Measurements from ENCODE around the gene FBXO41. TPM values are rescaled to one million over a fixed set of nuclear protein-coding genes. Genes with fewer than 3 reads are reported as not detected.

Gene FBXO41
- total and polyA plus RNA-seq, 10 of the 15 experiments (the other 5 are each of a cell fraction or from before 2014, with no cell fraction given): 1.9 to 38.9 (median 11.3) TPM

DNA sequence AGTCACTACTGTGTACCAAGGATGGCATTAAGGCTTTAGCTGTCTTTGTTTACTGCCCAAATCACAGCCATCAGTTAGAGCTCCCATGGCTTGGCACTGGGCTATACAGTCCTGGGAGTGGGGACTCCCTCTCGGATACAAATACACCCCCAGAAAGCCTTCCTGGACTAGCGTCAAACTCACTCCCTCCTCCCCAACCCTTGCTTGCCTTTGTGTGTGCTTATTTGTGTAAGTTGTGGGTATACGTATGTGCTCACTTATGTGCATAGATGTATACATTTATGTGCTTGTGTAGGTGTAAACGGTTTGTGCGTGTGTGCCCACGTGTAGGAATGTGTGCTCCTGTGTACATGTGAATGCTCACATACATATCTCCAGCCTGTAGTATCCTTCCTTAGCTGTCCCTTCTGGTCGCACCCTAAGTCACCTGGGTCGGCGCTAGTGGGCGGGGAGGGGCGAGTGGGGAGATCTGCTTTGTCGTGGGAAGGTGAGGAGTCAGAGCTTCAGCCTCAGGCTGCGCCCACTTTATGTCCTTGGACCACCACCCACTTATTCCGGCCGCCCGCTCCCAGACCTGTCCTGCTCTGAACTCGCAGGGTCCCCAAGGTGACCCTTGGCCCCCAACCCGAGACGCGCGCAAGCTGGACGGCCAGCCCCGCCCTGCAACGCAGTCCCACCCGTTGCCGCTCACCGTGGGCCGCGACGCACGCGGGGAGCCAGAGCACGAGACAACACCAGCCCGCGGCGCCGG, 51.7 kb downstream of the FBXO41 start (continued):
- TF ChIP-seq, protein P1, sequence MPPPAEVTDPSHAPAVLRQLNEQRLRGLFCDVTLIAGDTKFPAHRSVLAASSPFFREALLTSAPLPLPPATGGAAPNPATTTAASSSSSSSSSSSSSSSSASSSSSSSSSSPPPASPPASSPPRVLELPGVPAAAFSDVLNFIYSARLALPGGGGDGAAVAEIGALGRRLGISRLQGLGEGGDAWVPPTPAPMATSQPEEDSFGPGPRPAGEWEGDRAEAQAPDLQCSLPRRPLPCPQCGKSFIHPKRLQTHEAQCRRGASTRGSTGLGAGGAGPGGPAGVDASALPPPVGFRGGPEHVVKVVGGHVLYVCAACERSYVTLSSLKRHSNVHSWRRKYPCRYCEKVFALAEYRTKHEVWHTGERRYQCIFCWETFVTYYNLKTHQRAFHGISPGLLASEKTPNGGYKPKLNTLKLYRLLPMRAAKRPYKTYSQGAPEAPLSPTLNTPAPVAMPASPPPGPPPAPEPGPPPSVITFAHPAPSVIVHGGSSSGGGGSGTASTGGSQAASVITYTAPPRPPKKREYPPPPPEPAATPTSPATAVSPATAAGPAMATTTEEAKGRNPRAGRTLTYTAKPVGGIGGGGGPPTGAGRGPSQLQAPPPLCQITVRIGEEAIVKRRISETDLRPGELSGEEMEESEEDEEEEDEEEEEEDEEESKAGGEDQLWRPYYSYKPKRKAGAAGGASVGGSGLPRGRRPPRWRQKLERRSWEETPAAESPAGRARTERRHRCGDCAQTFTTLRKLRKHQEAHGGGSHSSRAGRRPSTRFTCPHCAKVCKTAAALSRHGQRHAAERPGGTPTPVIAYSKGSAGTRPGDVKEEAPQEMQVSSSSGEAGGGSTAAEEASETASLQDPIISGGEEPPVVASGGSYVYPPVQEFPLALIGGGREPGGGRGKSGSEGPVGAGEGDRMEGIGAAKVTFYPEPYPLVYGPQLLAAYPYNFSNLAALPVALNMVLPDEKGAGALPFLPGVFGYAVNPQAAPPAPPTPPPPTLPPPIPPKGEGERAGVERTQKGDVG (CRISPR knock-in tag; IDR thresholded peaks at IDR 0.05): no peak
- TF ChIP-seq BACH1 (IDR thresholded peaks at IDR 0.05; ENCODE audit: borderline replicate concordance): peak; percentile 12; the same call in 1 of the 2 replicates
- TF ChIP-seq, protein P2, sequence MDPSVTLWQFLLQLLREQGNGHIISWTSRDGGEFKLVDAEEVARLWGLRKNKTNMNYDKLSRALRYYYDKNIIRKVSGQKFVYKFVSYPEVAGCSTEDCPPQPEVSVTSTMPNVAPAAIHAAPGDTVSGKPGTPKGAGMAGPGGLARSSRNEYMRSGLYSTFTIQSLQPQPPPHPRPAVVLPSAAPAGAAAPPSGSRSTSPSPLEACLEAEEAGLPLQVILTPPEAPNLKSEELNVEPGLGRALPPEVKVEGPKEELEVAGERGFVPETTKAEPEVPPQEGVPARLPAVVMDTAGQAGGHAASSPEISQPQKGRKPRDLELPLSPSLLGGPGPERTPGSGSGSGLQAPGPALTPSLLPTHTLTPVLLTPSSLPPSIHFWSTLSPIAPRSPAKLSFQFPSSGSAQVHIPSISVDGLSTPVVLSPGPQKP (IDR thresholded peaks at IDR 0.05; ENCODE audit: low read depth, low read length): no peak
- TF ChIP-seq, protein P3, sequence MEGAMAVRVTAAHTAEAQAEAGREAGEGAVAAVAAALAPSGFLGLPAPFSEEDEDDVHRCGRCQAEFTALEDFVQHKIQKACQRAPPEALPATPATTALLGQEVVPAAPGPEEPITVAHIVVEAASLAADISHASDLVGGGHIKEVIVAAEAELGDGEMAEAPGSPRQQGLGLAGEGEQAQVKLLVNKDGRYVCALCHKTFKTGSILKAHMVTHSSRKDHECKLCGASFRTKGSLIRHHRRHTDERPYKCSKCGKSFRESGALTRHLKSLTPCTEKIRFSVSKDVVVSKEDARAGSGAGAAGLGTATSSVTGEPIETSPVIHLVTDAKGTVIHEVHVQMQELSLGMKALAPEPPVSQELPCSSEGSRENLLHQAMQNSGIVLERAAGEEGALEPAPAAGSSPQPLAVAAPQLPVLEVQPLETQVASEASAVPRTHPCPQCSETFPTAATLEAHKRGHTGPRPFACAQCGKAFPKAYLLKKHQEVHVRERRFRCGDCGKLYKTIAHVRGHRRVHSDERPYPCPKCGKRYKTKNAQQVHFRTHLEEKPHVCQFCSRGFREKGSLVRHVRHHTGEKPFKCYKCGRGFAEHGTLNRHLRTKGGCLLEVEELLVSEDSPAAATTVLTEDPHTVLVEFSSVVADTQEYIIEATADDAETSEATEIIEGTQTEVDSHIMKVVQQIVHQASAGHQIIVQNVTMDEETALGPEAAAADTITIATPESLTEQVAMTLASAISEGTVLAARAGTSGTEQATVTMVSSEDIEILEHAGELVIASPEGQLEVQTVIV (IDR thresholded peaks at IDR 0.05; ENCODE audit: borderline replicate concordance, partially characterized antibody): no peak
- TF ChIP-seq, protein P4, sequence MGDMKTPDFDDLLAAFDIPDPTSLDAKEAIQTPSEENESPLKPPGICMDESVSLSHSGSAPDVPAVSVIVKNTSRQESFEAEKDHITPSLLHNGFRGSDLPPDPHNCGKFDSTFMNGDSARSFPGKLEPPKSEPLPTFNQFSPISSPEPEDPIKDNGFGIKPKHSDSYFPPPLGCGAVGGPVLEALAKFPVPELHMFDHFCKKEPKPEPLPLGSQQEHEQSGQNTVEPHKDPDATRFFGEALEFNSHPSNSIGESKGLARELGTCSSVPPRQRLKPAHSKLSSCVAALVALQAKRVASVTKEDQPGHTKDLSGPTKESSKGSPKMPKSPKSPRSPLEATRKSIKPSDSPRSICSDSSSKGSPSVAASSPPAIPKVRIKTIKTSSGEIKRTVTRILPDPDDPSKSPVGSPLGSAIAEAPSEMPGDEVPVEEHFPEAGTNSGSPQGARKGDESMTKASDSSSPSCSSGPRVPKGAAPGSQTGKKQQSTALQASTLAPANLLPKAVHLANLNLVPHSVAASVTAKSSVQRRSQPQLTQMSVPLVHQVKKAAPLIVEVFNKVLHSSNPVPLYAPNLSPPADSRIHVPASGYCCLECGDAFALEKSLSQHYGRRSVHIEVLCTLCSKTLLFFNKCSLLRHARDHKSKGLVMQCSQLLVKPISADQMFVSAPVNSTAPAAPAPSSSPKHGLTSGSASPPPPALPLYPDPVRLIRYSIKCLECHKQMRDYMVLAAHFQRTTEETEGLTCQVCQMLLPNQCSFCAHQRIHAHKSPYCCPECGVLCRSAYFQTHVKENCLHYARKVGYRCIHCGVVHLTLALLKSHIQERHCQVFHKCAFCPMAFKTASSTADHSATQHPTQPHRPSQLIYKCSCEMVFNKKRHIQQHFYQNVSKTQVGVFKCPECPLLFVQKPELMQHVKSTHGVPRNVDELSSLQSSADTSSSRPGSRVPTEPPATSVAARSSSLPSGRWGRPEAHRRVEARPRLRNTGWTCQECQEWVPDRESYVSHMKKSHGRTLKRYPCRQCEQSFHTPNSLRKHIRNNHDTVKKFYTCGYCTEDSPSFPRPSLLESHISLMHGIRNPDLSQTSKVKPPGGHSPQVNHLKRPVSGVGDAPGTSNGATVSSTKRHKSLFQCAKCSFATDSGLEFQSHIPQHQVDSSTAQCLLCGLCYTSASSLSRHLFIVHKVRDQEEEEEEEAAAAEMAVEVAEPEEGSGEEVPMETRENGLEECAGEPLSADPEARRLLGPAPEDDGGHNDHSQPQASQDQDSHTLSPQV (IDR thresholded peaks at IDR 0.05): no peak
- TF ChIP-seq EGR1 (IDR thresholded peaks at IDR 0.05; ENCODE audit: borderline replicate concordance in 1 of 2, low read depth in 2 of 2, low read length in 2 of 2): no peak
- TF ChIP-seq SMARCA5 (IDR thresholded peaks at IDR 0.05): 0 out of 2 replicates have a peak, but pooled peaks have one; percentile 58
- no peak for TF ChIP-seq STAT1 (conservative IDR thresholded peaks at IDR 0.05)
- TF ChIP-seq CHD4 (IDR thresholded peaks at IDR 0.05): no peak
- TF ChIP-seq RBBP5 (conservative IDR thresholded peaks at IDR 0.05): no peak
- TF ChIP-seq LARP7 (IDR thresholded peaks at IDR 0.05): peak; percentile 53; the same call in 1 of the 2 replicates
- no peak for TF ChIP-seq EZH2 (IDR thresholded peaks at IDR 0.05; ENCODE audit: borderline replicate concordance, control insufficient read depth, low read depth, low read length)
- TF ChIP-seq YY1 (IDR thresholded peaks at IDR 0.05; ENCODE audit: low read depth, low read length): peak; percentile 23; the same call in 1 of the 2 replicates
- TF ChIP-seq, protein P5, sequence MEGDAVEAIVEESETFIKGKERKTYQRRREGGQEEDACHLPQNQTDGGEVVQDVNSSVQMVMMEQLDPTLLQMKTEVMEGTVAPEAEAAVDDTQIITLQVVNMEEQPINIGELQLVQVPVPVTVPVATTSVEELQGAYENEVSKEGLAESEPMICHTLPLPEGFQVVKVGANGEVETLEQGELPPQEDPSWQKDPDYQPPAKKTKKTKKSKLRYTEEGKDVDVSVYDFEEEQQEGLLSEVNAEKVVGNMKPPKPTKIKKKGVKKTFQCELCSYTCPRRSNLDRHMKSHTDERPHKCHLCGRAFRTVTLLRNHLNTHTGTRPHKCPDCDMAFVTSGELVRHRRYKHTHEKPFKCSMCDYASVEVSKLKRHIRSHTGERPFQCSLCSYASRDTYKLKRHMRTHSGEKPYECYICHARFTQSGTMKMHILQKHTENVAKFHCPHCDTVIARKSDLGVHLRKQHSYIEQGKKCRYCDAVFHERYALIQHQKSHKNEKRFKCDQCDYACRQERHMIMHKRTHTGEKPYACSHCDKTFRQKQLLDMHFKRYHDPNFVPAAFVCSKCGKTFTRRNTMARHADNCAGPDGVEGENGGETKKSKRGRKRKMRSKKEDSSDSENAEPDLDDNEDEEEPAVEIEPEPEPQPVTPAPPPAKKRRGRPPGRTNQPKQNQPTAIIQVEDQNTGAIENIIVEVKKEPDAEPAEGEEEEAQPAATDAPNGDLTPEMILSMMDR (IDR thresholded peaks at IDR 0.05 in 2 of 3, conservative IDR thresholded peaks at IDR 0.05 in 1 of 3; ENCODE audit: control insufficient read depth in 2 of 3, extremely low read depth in 1 of 3, insufficient read depth in 1 of 3, low read depth in 3 of 3, low read length in 3 of 3): peak in 2 of 3 experiments; percentile 10 to 12; a peak in 2 of 6 replicates
- TF ChIP-seq NR2C1 (IDR thresholded peaks at IDR 0.05): 0 out of 2 replicates have a peak, but pooled peaks have one; percentile 39
- no peak for TF ChIP-seq PML (IDR thresholded peaks at IDR 0.05; ENCODE audit: low read length)

All from GM12878 (cell line).